AG04449 (cell line): ENCODE data around the gene FBXO47.

ENCODE experiments used
- CTCF ChIA-PET: fragments of 350-600 bp; formaldehyde crosslinking; extraction: SDS; loops from one replicate; lab custom pipeline; 2021; ENCODE audit warnings: antibody characterized with exemption; lab: Yijun Ruan, JAX
- POLR2A ChIA-PET: fragments of 400-600, 350-600 bp; formaldehyde crosslinking; extraction: SDS; loops from one replicate; lab custom pipeline; 2020; ENCODE audit warnings: antibody characterized with exemption, inconsistent platforms; lab: Yijun Ruan, JAX
- DNase-seq: peaks from one replicate; pipeline ENCODE4 v3.0.0-alpha.2; 2010; ENCODE audit warnings: low read depth, low spot score
- H3K4me3 ChIP-seq: 2 replicates; pipeline ENCODE4 v1.5.1; 2011; ENCODE audit warnings: low read depth, mild to moderate bottlenecking, control low read depth, low read length
- CTCF ChIP-seq: IDR thresholded peaks from one replicate; pipeline ENCODE4 v1.5.1; 2011; ENCODE audit warnings: mild to moderate bottlenecking, moderate library complexity, low read length, control low read depth, inconsistent platforms; ENCODE audit not compliant: insufficient read depth; ENCODE audit errors: missing control alignments

FBXO47 gene

GRCh38 chr17:38903404-38903803 lies 63.8 kb downstream of the FBXO47 start:
- TF ChIP-seq CTCF = no peak
- H3K4me3 ChIP-seq = no peak overlapping the region
- CTCF ChIA-PET = interaction anchor here (1.0 to 1.2 kb wide), 2 partner anchors 23 to 249 kb away, joined by 3 to 4 read pairs; no protein-coding TSS in a partner anchor
- POLR2A ChIA-PET = no interaction called here
- no peak for DNase-seq

- H3K4me3 ChIP-seq = no peak overlapping the region
- POLR2A ChIA-PET = interaction anchor here (0.9 to 2.2 kb wide), 8 partner anchors 9 to 82 kb away, joined by 3 to 14 read pairs (median 6); partner anchors contain the start of gene LASP1
- DNase-seq = peak; percentile 89
- CTCF ChIA-PET = interaction anchor here (0.7 to 1.7 kb wide), 4 partner anchors 12 to 28 kb away, joined by 3 to 4 read pairs (median 4); no protein-coding TSS in a partner anchor
- TF ChIP-seq CTCF = no peak
These were observed 66.1 kb downstream of the FBXO47 start for GRCh38 chr17:38900978-38901656.

- no peak for DNase-seq
- ChIA-PET CTCF (no interaction called here), POLR2A (no interaction called here)
- no peak overlapping the region for H3K4me3 ChIP-seq
- no peak for TF ChIP-seq CTCF
These were observed 67.8 kb downstream of the FBXO47 start for GRCh38 chr17:38899421-38899820.

- no peak overlapping the region for H3K4me3 ChIP-seq
- ChIA-PET CTCF (no interaction called here), POLR2A (no interaction called here)
- DNase-seq = no peak
- no peak for TF ChIP-seq CTCF
These were observed 68.3 kb downstream of the FBXO47 start for GRCh38 chr17:38898812-38899348.

GRCh38 chr17:38898291-38898679 lies 68.9 kb downstream of the FBXO47 start:
- TF ChIP-seq CTCF = no peak
- DNase-seq = no peak
- CTCF ChIA-PET = no interaction called here
- no peak overlapping the region for H3K4me3 ChIP-seq
- POLR2A ChIA-PET = interaction anchor here (0.6 kb wide), 1 partner anchor 50 kb away, joined by 3 read pairs; no protein-coding TSS in a partner anchor

GRCh38 chr17:38897671-38898290 lies 69.4 kb downstream of the FBXO47 start:
- no peak overlapping the region for H3K4me3 ChIP-seq
- DNase-seq = no peak
- ChIA-PET POLR2A (interaction anchor here (0.6 to 1.3 kb wide), 3 partner anchors 9 to 49 kb away, joined by 3 read pairs; partner anchors contain the start of gene LASP1), CTCF (interaction anchor here (1.2 to 1.5 kb wide), 2 partner anchors 15 to 28 kb away, joined by 3 to 5 read pairs; partner anchors contain the start of gene LASP1)
- no peak for TF ChIP-seq CTCF
